HL-60 (cell line): ENCODE results near the gene CLSTN1.

ENCODE experiments used
- DNase-seq, 2 experiments: peaks; one replicate each; pipeline ENCODE4 v3.0.0-alpha.2; 2010 to 2020; ENCODE audit warnings: low read depth in 1 of 2, low spot score in 1 of 2
- H3K27ac ChIP-seq: fragments of 250-450 bp; sonication (Bioruptor Pico); replicated peaks from 2 replicates; pipeline ENCODE4 v1.5.1; 2020; ENCODE audit warnings: mild to moderate bottlenecking, moderate library complexity
- H3K27me3 ChIP-seq: fragments of 250-450 bp; sonication (Bioruptor Pico); 2 replicates; pipeline ENCODE4 v1.5.1; 2021; ENCODE audit warnings: mild to moderate bottlenecking, moderate library complexity; ENCODE audit not compliant: insufficient read depth, poor library complexity, severe bottlenecking
- H3K4me3 ChIP-seq: replicated peaks from 2 replicates; pipeline ENCODE4 v1.5.1; 2011; ENCODE audit warnings: mild to moderate bottlenecking, control low read depth, low read length; ENCODE audit not compliant: insufficient read depth
- CTCF ChIP-seq: IDR thresholded peaks from one replicate; pipeline ENCODE4 v1.5.1; 2011; ENCODE audit warnings: low read length, control low read depth, inconsistent platforms; ENCODE audit not compliant: insufficient read depth
- GABPA ChIP-seq: IDR thresholded peaks from 2 replicates; pipeline ENCODE4 v1.6.1; 2012; ENCODE audit warnings: low read depth
- POLR2AphosphoS5 ChIP-seq: IDR thresholded peaks from 2 replicates; pipeline ENCODE4 v1.6.1; 2012; ENCODE audit warnings: low read depth
- REST ChIP-seq: IDR thresholded peaks from 2 replicates; pipeline ENCODE4 v1.6.1; 2012; ENCODE audit warnings: low read depth; ENCODE audit not compliant: insufficient replicate concordance
- SPI1 ChIP-seq: IDR thresholded peaks from 2 replicates; pipeline ENCODE4 v1.6.1; 2012; ENCODE audit warnings: low read depth, mild to moderate bottlenecking, borderline replicate concordance

Gene CLSTN1

DNA sequence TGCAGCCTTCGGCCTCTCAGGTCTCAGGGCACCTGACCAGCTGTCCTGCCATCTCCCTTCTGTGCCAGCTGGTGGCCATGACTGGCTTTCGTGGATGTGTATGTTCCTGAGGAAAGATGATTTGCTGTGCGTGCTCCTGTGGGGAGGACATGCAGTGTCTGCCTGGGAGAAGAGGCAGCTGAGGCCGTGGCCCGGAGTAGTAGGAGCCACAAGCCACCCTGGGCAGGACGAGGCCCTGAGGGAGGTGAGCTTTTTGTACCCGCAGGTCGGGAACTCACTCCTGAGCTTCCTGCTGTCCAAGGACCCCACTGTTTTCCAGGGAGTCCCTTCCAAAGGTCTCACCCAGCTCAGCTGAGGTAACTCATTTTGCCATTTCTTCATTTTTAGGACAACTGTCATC, 113.7 kb downstream of the CLSTN1 start:
- no peak for TF ChIP-seq GABPA
- TF ChIP-seq POLR2AphosphoS5: no peak
- TF ChIP-seq REST: no peak
- TF ChIP-seq CTCF: no peak
- TF ChIP-seq SPI1: no peak
- no peak for DNase-seq

DNA sequence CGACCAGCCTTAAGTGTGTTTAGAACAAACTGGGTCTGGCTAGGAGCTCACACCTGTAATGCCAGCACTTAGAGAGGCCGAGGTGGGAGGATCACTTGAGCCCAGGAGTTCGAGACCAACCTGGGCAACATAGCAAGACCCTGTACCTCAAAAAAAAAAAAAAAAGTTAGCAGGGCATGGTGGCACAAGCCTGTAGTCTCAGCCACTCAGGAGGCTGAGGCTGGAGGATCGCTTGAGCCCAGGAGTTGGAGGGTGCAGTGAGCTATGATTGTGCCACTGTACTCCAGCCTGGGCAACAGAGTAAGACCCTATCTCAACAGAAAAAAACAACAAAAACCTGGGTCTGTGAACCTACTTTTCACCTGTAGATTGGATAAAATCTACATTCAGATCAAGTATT, 117.6 kb downstream of the CLSTN1 start:
- TF ChIP-seq CTCF: no peak
- TF ChIP-seq POLR2AphosphoS5: no peak
- TF ChIP-seq REST: no peak
- no peak for TF ChIP-seq SPI1
- no peak for TF ChIP-seq GABPA
- Histone ChIP-seq H3K4me3 (no peak overlapping the region), H3K27ac (no peak overlapping the region), H3K27me3 (no peaks in the 10 kb centered on the region)
- DNase-seq: no peak

More for the DNA sequence above, 113.7 kb downstream of the CLSTN1 start:
- H3K27me3 ChIP-seq: no peaks in the 10 kb centered on the region
- H3K27ac ChIP-seq: no peak overlapping the region
- H3K4me3 ChIP-seq: no peak overlapping the region

DNA sequence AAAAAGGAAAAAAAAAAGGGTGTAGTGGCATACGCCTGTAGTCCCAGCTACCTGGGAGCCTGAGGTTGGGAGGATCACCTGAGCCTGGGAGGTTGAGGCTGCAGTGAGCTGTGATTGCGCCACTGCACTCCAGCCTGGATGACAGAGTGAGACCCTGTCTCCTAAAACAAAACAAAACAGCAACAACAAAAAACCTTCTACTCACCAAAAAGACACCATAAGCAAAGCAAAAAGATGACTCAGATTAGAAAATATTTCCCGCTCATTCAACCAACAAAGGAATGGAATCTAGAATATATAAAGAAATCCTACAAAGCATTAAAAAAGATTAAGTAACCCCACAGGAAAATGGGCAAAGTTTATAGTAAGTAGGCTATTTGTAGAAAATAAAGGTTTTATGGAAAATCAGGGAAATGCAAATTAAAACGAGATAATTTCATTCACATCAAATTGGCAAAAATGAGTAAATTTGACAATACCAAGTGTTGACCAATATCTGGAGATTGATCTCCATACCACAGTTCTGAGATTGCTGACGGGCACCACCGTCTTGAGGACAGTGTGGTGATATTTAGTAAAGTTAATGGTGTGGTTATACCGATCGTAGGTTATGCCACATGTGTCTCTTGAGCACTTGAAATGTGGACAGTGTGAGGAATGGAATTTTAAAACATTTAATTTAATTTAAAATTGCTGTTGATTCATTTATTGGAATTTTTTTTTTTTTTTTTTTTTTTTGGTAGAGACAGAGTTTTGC, 118.2 kb downstream of the CLSTN1 start:
- Histone ChIP-seq H3K4me3 (no peak overlapping the region), H3K27me3 (no peaks in the 10 kb centered on the region), H3K27ac (no peak overlapping the region; the same call in 1 of the 2 replicates)
- DNase-seq: no peak
- TF ChIP-seq CTCF (no peak), GABPA (no peak), POLR2AphosphoS5 (no peak), SPI1 (no peak), REST (no peak)
